GM18951 (cell line): ENCODE measurements around the gene NUDT6.
"Not testable (repeated sequence)": the region's sequence is repeated elsewhere in the genome, so short reads cannot be mapped to it uniquely, and the experiment has no call there.

Source experiments
- POLR2A ChIP-seq: IDR thresholded peaks from 4 replicates; pipeline ENCODE4 v1.6.1; 2011; ENCODE audit warnings: mild to moderate bottlenecking; ENCODE audit not compliant: insufficient read length, insufficient read depth; ENCODE audit errors: extremely low read depth
- in situ Hi-C: fragments of 300-500 bp; cut with MboI; formaldehyde crosslinking; loops from one replicate; pipeline ENCODE4 v1.12.0; 2022; ENCODE audit warnings: low sequenced_read_pairs, mixed read lengths, inconsistent platforms; ENCODE audit not compliant: unreplicated experiment

The NUDT6 gene

GRCh38 chr4:122921971-122922876 lies at the start of gene NUDT6:
TSS of gene NUDT6 (minus strand) at chr4:122922597. CDS start at chr4:122922572, 25 bp downstream.
- in situ Hi-C loops, result loop anchor here (25.0 kb wide), 1 partner anchor 310 kb away; the partner anchor contains the start of gene IL21
- peak; percentile 58 for TF ChIP-seq POLR2A

- no peak for TF ChIP-seq POLR2A
- in situ Hi-C loops, result no loop called here
Measured at GRCh38 chr4:122968227-122968812, 45.9 kb upstream of the NUDT6 start.

- no peak for TF ChIP-seq POLR2A
- in situ Hi-C loops, result no loop called here
Measured at GRCh38 chr4:122967231-122967630, 44.8 kb upstream of the NUDT6 start.

GRCh38 chr4:122966201-122966600 lies 43.8 kb upstream of the NUDT6 start:
- in situ Hi-C loops, result no loop called here
- no peak for TF ChIP-seq POLR2A

- in situ Hi-C loops, result no loop called here
- no peak for TF ChIP-seq POLR2A
Measured at GRCh38 chr4:122963216-122963615, 40.8 kb upstream of the NUDT6 start.

- in situ Hi-C loops, result no loop called here
- no peak for TF ChIP-seq POLR2A
Measured at GRCh38 chr4:122960611-122961000, 38.2 kb upstream of the NUDT6 start.

GRCh38 chr4:122959981-122960610 lies 37.7 kb upstream of the NUDT6 start:
- in situ Hi-C loops, result no loop called here
- TF ChIP-seq POLR2A, result no peak

GRCh38 chr4:122959441-122959840 lies 37.0 kb upstream of the NUDT6 start:
- TF ChIP-seq POLR2A, result no peak
- in situ Hi-C loops, result no loop called here

- TF ChIP-seq POLR2A, result no peak
- in situ Hi-C loops, result no loop called here
Measured at GRCh38 chr4:122958505-122958904, 36.1 kb upstream of the NUDT6 start.

- in situ Hi-C loops, result no loop called here
- no peak for TF ChIP-seq POLR2A
Measured at GRCh38 chr4:122953924-122954323, 31.5 kb upstream of the NUDT6 start.

- in situ Hi-C loops, result no loop called here
- TF ChIP-seq POLR2A, result no peak
Measured at GRCh38 chr4:122952028-122952427, 29.6 kb upstream of the NUDT6 start.

GRCh38 chr4:122948671-122949070 lies 26.3 kb upstream of the NUDT6 start:
- TF ChIP-seq POLR2A, result no peak
- in situ Hi-C loops, result no loop called here

GRCh38 chr4:122946142-122946541 lies 23.7 kb upstream of the NUDT6 start:
- TF ChIP-seq POLR2A, result no peak
- in situ Hi-C loops, result no loop called here

- in situ Hi-C loops, result not testable (repeated sequence)
Measured at GRCh38 chr4:122945136-122945535, 22.7 kb upstream of the NUDT6 start.
